CD4-positive, CD25-positive, alpha-beta regulatory T cell (primary cell): ENCODE measurements around the gene TSPAN7. TPM values are rescaled to one million over a fixed set of nuclear protein-coding genes. Genes with fewer than 3 reads are reported as not detected.

Experiments used
- ATAC-seq, 2 donors: fragments of 150-1000 bp; cut with Tn5 transposase; one replicate each; pipeline ENCODE4 v1.10.0; 2021; ENCODE audit warnings: low read depth in 2 of 2, moderate number of reproducible peaks in 2 of 2, moderate library complexity in 1 of 2
- DNase-seq, 3 donors: peaks; one replicate each; pipeline versions ENCODE4 v3.0.0 to v3.0.0-alpha.2; 2012 to 2022; ENCODE audit warnings: mixed read lengths in 1 of 3
- H3K27ac ChIP-seq: one replicate; pipeline ENCODE4 v1.7.0; 2013; ENCODE audit warnings: mild to moderate bottlenecking, low read length; ENCODE audit not compliant: insufficient read depth, poor library complexity, severe bottlenecking
- H3K27me3 ChIP-seq: one replicate; pipeline ENCODE4 v1.7.0; 2013; ENCODE audit warnings: low read length; ENCODE audit not compliant: control insufficient read depth, insufficient read depth
- H3K36me3 ChIP-seq: one replicate; pipeline ENCODE4 v1.7.0; 2013; ENCODE audit warnings: mild to moderate bottlenecking, low read length, moderate library complexity; ENCODE audit not compliant: control insufficient read depth, insufficient read depth
- H3K4me1 ChIP-seq: 2 replicates; pipeline ENCODE4 v1.7.0; 2013; ENCODE audit warnings: mild to moderate bottlenecking, low read length; ENCODE audit not compliant: insufficient read depth, control insufficient read depth, poor library complexity, severe bottlenecking
- H3K4me3 ChIP-seq: one replicate; pipeline ENCODE4 v1.7.0; 2013; ENCODE audit warnings: low read depth, mild to moderate bottlenecking, low read length, moderate library complexity
- H3K9me3 ChIP-seq, 2 experiments: 1 replicate in 1 of 2; 2 replicates in 1 of 2; pipeline ENCODE4 v1.7.0; 2013; ENCODE audit warnings: low read length in 2 of 2, mild to moderate bottlenecking in 1 of 2, moderate library complexity in 1 of 2; ENCODE audit not compliant: control insufficient read depth in 2 of 2
- H3K27ac Mint-ChIP-seq, 3 donors: one replicate each; pipeline ENCODE4 v1.8.0; 2020 to 2022; ENCODE audit warnings: mild to moderate bottlenecking in 3 of 3, mixed read lengths in 3 of 3, moderate library complexity in 2 of 3
- H3K27me3 Mint-ChIP-seq: one replicate; pipeline ENCODE4 v1.8.0; 2022; ENCODE audit warnings: mild to moderate bottlenecking, mixed read lengths
- H3K36me3 Mint-ChIP-seq: one replicate; pipeline ENCODE4 v1.8.0; 2020; ENCODE audit warnings: mixed read lengths
- H3K4me1 Mint-ChIP-seq, 4 donors: one replicate each; pipeline ENCODE4 v1.8.0; 2020 to 2022; ENCODE audit warnings: mixed read lengths in 4 of 4, mild to moderate bottlenecking in 1 of 4
- H3K4me3 Mint-ChIP-seq, 4 donors: one replicate each; pipeline ENCODE4 v1.8.0; 2020 to 2022; ENCODE audit warnings: mild to moderate bottlenecking in 4 of 4, mixed read lengths in 4 of 4, moderate library complexity in 3 of 4
- H3K9me3 Mint-ChIP-seq, 7 donors: one replicate each; pipeline ENCODE4 v1.8.0; 2020 to 2022; ENCODE audit warnings: mixed read lengths in 7 of 7, mild to moderate bottlenecking in 3 of 7, moderate library complexity in 2 of 7
- polyA plus RNA-seq, 4 donors: library from polyadenylated mRNA; unstranded; fragments of 300-500 nt; fragmentation: Illumina TruSeq; gene quantifications; one replicate each; pipeline ENCODE4 v1.2.3, GENCODE V29; 2021
- total RNA-seq: library from RNA; stranded (reverse); gene quantifications from one replicate; pipeline ENCODE4 v1.2.3, GENCODE V29; 2022

The TSPAN7 gene, protein sequence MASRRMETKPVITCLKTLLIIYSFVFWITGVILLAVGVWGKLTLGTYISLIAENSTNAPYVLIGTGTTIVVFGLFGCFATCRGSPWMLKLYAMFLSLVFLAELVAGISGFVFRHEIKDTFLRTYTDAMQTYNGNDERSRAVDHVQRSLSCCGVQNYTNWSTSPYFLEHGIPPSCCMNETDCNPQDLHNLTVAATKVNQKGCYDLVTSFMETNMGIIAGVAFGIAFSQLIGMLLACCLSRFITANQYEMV
- total RNA-seq (not detected), polyA plus RNA-seq (under 1 TPM in 3 of 4 donors, not detected in 1; 0.16 to 0.72 (median 0.20) TPM)

GRCh38 chrX:38561126-38561868 is at the start of gene TSPAN7:
TSS of gene TSPAN7 (plus strand) at chrX:38561542. CDS start at chrX:38561547, 5 bp downstream.
- Mint-ChIP-seq H3K36me3 (no peaks in the 10 kb centered on the region), H3K27ac (no peak within 1 kb of the TSS), H3K9me3 (peaks cover 0 to 2% (median 0%) of the 10 kb centered on the region in 7 donors), H3K4me3 (peak within 1 kb of the TSS; percentile 69 to 86 (median 78)), H3K27me3 (peaks cover 18% of the 10 kb centered on the region), H3K4me1 (peaks cover 0 to 4% (median 0%) of the 10 kb centered on the region in 4 donors)
- peaks cover 6% of the 10 kb centered on the region for H3K27me3 ChIP-seq
- ATAC-seq (peak; percentile 73 to 74), DNase-seq (peak; percentile 52 to 77 (median 65))
- H3K27ac ChIP-seq, result no peak within 1 kb of the TSS
- peaks cover 8% of the 10 kb centered on the region for H3K4me1 ChIP-seq
- no peaks in the 10 kb centered on the region for H3K36me3 ChIP-seq
- peak within 1 kb of the TSS; percentile 48 for H3K4me3 ChIP-seq
- H3K9me3 ChIP-seq, result no peaks in the 10 kb centered on the region

- H3K27ac Mint-ChIP-seq, result no peak overlapping the region
- H3K36me3 ChIP-seq, result no peaks in the 10 kb centered on the region
Measured at GRCh38 chrX:38513112-38513742, 48.1 kb upstream of the TSPAN7 start.

GRCh38 chrX:38514016-38514854 is 47.1 kb upstream of the TSPAN7 start:
- DNase-seq, result no peak
- H3K27ac ChIP-seq, result no peak overlapping the region
- H3K36me3 ChIP-seq, result no peaks in the 10 kb centered on the region
- peaks cover 2% of the 10 kb centered on the region for H3K27me3 ChIP-seq
- H3K4me3 Mint-ChIP-seq, result no peak overlapping the region
- no peaks in the 10 kb centered on the region for H3K4me1 Mint-ChIP-seq
- peaks cover 0 to 2% (median 0%) of the 10 kb centered on the region in 7 donors for H3K9me3 Mint-ChIP-seq
- H3K9me3 ChIP-seq, result no peaks in the 10 kb centered on the region
- H3K27ac Mint-ChIP-seq, result no peak overlapping the region
- ATAC-seq, result no peak
- H3K27me3 Mint-ChIP-seq, result no peaks in the 10 kb centered on the region
- no peak overlapping the region for H3K4me3 ChIP-seq
- no peaks in the 10 kb centered on the region for H3K36me3 Mint-ChIP-seq
- no peaks in the 10 kb centered on the region for H3K4me1 ChIP-seq

More at GRCh38 chrX:38513112-38513742, 48.1 kb upstream of the TSPAN7 start:
- Mint-ChIP-seq H3K9me3 (peaks cover 0 to 2% (median 0%) of the 10 kb centered on the region in 7 donors), H3K36me3 (no peaks in the 10 kb centered on the region), H3K4me1 (no peaks in the 10 kb centered on the region), H3K27me3 (no peaks in the 10 kb centered on the region), H3K4me3 (no peak overlapping the region)
- H3K27me3 ChIP-seq, result peaks cover 2% of the 10 kb centered on the region
- ATAC-seq (no peak), DNase-seq (no peak)
- no peak overlapping the region for H3K4me3 ChIP-seq
- no peaks in the 10 kb centered on the region for H3K9me3 ChIP-seq
- no peak overlapping the region for H3K27ac ChIP-seq
- no peaks in the 10 kb centered on the region for H3K4me1 ChIP-seq

DNA sequence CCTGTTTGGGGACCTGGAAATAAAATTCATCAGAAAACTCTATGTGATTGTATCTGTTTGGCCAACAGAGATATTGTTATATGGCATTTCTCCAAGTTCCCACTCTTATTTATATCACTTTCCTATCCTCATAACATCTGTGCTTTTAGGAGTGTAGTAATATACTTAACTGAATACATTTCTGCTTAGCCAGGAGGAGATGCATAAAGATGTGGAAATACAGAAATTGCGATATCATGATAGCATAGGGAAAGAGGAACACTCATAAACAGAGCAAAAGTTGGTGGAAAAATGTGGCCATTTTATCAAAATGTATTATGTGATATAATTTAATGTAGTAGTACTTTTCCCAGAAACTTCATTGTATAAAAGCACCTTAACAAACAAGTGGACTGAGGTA is 46.1 kb upstream of the TSPAN7 start:
- Mint-ChIP-seq H3K4me1 (no peaks in the 10 kb centered on the region), H3K4me3 (no peak overlapping the region), H3K27ac (peak overlapping the region in 1 of 3 donors; percentile 61), H3K27me3 (no peaks in the 10 kb centered on the region), H3K9me3 (no peaks in the 10 kb centered on the region), H3K36me3 (no peaks in the 10 kb centered on the region)
- Histone ChIP-seq H3K4me3 (no peak overlapping the region), H3K9me3 (no peaks in the 10 kb centered on the region), H3K4me1 (no peaks in the 10 kb centered on the region), H3K36me3 (no peaks in the 10 kb centered on the region), H3K27me3 (peaks cover 2% of the 10 kb centered on the region), H3K27ac (no peak overlapping the region)
- ATAC-seq (no peak), DNase-seq (no peak)

- no peaks in the 10 kb centered on the region for H3K4me1 Mint-ChIP-seq
- Histone ChIP-seq H3K4me1 (no peaks in the 10 kb centered on the region), H3K27me3 (peaks cover 2% of the 10 kb centered on the region), H3K4me3 (no peak overlapping the region), H3K9me3 (no peaks in the 10 kb centered on the region), H3K27ac (no peak overlapping the region), H3K36me3 (no peaks in the 10 kb centered on the region)
- no peaks in the 10 kb centered on the region for H3K27me3 Mint-ChIP-seq
- no peak overlapping the region for H3K4me3 Mint-ChIP-seq
- no peaks in the 10 kb centered on the region for H3K36me3 Mint-ChIP-seq
- H3K27ac Mint-ChIP-seq, result no peak overlapping the region
- DNase-seq (no peak), ATAC-seq (no peak)
- H3K9me3 Mint-ChIP-seq, result peaks cover 0 to 5% (median 0%) of the 10 kb centered on the region in 7 donors
Measured at GRCh38 chrX:38516196-38516774, 45.1 kb upstream of the TSPAN7 start.

GRCh38 chrX:38519651-38520050 is 41.7 kb upstream of the TSPAN7 start:
- DNase-seq (no peak), ATAC-seq (no peak)
- Histone ChIP-seq H3K27ac (no peak overlapping the region), H3K4me3 (no peak overlapping the region), H3K4me1 (no peaks in the 10 kb centered on the region), H3K9me3 (no peaks in the 10 kb centered on the region), H3K36me3 (no peaks in the 10 kb centered on the region), H3K27me3 (no peaks in the 10 kb centered on the region)
- no peaks in the 10 kb centered on the region for H3K36me3 Mint-ChIP-seq
- H3K4me3 Mint-ChIP-seq, result no peak overlapping the region
- H3K9me3 Mint-ChIP-seq, result peaks cover 0 to 5% (median 0%) of the 10 kb centered on the region in 7 donors
- no peak overlapping the region for H3K27ac Mint-ChIP-seq
- no peaks in the 10 kb centered on the region for H3K4me1 Mint-ChIP-seq
- no peaks in the 10 kb centered on the region for H3K27me3 Mint-ChIP-seq

GRCh38 chrX:38538134-38538533 is 23.2 kb upstream of the TSPAN7 start:
- Histone ChIP-seq H3K4me3 (no peak overlapping the region), H3K9me3 (no peaks in the 10 kb centered on the region), H3K4me1 (no peaks in the 10 kb centered on the region), H3K36me3 (no peaks in the 10 kb centered on the region), H3K27ac (no peak overlapping the region), H3K27me3 (no peaks in the 10 kb centered on the region)
- H3K4me3 Mint-ChIP-seq, result no peak overlapping the region
- H3K27ac Mint-ChIP-seq, result no peak overlapping the region
- DNase-seq, result no peak
- H3K27me3 Mint-ChIP-seq, result no peaks in the 10 kb centered on the region
- no peaks in the 10 kb centered on the region for H3K4me1 Mint-ChIP-seq
- H3K36me3 Mint-ChIP-seq, result no peaks in the 10 kb centered on the region
- no peak for ATAC-seq
- peaks cover 0 to 4% (median 0%) of the 10 kb centered on the region in 7 donors for H3K9me3 Mint-ChIP-seq
